NCI-H187 treated with DMSO at 0.1 percent for 48 hours (cell line): Measurements from ENCODE around the gene CD69.

Source experiments
- DNase-seq: peaks from one replicate; lab custom pipeline; 2025; lab: John Stamatoyannopoulos, UW

CD69 gene

GRCh38 chr12:9781360-9781759 lies 20.7 kb upstream of the CD69 start:
- DNase-seq: no peak

- no peak for DNase-seq
Measured at GRCh38 chr12:9779209-9779608, 18.5 kb upstream of the CD69 start.

DNA sequence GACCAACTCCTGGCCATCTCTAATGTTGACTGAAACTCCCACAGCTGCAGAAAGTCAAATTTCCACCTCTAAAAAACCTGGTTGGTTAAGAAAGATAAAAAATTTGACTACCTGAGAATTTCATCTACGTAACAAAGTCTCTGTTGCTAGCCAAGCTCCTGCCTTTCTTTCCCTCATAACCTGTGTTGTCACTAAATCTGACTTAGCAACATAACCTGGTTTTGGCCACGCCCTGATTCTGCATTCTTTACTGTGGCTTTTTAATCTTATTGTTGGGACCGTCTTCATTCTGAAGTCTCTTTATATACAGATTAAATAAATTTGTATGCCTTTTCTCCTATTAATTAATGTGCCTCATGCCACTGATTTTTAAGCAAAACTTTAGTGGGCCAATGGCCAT lies 16.1 kb upstream of the CD69 start:
- no peak for DNase-seq

DNA sequence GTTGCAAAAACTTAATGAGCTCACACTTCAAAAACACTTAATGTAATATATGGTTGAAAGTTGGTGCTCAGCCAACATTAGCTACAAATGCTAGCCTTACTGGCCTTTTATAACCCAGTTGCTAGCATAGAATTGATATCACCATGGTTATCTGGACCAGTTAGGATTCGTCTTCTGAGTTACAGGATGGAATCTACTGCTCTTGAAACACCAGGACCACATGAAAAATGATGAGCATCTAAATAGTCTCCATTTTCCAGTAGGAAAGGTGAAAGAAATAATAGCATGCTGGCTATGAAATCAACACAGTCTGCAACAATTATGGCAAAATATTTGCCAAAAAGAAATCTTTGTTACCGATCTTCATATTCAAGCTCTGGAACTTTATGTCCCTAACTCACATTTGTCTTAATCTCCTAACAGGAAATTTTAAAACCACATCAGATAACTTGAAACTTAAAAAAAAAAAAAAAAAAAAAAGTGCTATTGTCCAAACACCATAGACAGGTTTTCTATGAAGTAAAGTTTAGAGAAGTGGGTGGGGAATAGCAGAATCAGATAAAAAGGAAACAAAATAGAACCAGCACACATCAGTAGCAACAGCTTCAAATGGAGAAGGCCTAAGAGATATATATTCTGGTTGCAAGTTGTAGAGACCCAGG lies 12.6 kb upstream of the CD69 start:
- DNase-seq: no peak

- no peak for DNase-seq
Measured at GRCh38 chr12:9763025-9763424, 2.3 kb upstream of the CD69 start.

GRCh38 chr12:9762369-9762768 lies 1.7 kb upstream of the CD69 start:
- DNase-seq: no peak

DNA sequence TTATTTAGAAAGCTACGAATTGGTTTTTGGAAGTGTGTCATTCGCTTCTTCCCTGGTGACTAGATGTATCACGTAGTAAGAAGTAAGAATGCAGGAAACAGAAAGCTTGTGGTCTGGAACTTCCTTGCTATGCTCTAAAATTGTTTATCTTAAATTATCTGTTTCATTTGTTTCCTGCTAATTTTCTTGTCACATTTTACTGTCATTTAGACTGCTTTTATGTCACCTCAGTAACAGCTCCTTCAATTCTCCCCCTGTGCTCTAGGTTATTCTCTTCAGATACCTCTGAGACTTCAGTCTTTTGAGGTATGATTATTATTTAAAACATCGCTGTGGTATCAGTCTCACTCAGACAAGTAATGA lies 699 bp upstream of the CD69 start:
- no peak for DNase-seq

DNA sequence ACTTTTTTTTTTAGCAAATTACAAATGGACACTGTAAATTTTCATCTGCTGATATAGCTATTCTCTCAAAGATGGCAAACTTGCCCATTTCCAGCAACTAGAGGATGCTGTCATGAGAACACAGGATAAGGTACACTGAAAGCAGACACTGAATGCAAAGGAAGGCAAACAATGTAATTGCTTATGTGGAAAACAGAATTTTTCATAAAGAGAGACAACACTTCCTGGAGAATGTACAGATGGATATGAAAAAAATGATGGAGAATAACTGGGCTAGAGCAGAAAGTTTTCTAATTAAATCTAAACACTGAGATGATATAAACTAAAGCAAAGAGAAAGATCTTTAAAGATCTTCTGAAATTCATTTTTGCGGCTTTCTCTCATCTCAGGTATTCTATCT lies 581 bp downstream of the CD69 start:
- no peak for DNase-seq

DNA sequence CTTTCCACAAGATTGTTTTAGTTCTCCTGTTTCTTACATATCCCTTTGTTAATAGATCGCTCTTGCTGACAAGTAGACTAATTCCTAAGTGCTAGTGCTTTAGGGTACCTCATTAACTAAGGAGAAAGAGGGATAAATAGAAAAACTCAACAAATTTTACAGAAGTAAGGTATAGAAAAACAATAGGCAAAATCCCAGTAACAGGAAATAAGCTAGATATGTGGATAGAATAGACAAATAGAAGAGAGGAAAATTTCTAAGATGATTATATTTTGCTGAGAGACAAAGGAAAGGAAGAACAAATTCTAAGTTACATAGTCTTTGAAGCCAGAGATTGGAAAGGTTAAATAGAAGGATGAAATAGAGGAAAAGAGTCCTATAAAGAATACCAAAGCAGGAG lies 1.0 kb downstream of the CD69 start:
- DNase-seq: no peak

- DNase-seq: no peak
Measured at GRCh38 chr12:9758119-9758518, 2.6 kb downstream of the CD69 start.

- no peak for DNase-seq
Measured at GRCh38 chr12:9757433-9758025, 3.2 kb downstream of the CD69 start.

GRCh38 chr12:9756706-9757105 lies 4.0 kb downstream of the CD69 start:
- no peak for DNase-seq

GRCh38 chr12:9756170-9756569 lies 4.5 kb downstream of the CD69 start:
- DNase-seq: no peak

GRCh38 chr12:9755567-9755966 lies 5.1 kb downstream of the CD69 start:
- DNase-seq: no peak

DNA sequence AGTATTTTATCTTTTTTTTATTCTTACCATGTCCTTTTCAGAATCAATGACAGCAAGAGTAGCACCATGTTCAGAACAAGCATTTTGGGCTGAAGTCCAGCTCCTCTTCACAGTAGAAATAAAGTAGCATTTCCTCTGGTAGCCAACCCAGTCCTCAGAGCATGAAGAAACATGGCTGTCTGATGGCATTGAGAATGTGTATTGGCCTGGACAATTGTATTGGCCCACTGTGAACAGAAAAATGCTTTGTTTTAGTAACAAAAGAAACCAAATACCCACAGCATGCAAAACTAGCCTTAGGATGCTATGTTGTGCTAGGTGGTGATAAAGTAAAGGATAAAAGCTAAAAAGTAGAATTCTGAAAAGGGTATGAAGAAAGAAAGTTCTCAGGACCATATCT lies 5.7 kb downstream of the CD69 start:
- DNase-seq: no peak

DNA sequence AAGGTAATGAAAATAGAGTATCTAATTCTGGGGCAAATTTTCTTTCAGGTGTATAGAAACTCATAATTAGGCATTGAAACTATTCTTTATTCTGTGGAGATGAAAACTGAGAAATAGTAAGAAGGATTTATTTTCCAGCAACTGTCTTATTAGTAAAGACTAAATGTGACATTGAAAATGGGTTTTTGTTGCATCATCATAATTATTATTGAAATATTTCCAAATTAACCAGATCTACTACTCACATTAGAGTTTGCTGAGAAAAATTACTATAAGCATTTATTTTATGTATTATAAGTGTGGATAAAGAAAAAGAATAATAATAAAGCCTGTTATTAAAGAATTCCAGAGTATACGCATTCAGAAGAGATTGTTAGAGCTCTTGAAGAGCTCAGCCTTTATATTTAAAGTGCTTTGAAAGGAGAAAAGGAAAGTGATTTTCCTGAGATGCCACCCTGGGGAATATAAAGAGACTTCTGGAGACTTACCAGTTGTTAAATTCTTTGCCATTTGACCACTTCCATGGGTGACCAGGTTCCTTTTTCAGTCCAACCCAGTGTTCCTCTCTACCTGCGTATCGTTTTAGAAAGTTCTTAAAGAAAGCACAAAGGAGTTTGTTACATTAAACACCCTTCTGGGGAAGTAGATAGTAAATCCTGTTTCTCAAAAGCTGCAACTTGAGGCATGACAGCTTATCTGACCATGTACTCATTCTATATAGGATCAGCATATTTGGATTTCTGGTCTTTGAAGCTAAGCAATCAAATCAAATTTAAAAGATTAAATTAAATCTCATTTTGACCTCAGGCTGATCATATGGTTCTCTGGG lies 6.4 kb downstream of the CD69 start:
- no peak for DNase-seq

- DNase-seq: no peak
Measured at GRCh38 chr12:9753498-9753897, 7.2 kb downstream of the CD69 start.

GRCh38 chr12:9753073-9753472 lies 7.6 kb downstream of the CD69 start:
- DNase-seq: no peak

DNA sequence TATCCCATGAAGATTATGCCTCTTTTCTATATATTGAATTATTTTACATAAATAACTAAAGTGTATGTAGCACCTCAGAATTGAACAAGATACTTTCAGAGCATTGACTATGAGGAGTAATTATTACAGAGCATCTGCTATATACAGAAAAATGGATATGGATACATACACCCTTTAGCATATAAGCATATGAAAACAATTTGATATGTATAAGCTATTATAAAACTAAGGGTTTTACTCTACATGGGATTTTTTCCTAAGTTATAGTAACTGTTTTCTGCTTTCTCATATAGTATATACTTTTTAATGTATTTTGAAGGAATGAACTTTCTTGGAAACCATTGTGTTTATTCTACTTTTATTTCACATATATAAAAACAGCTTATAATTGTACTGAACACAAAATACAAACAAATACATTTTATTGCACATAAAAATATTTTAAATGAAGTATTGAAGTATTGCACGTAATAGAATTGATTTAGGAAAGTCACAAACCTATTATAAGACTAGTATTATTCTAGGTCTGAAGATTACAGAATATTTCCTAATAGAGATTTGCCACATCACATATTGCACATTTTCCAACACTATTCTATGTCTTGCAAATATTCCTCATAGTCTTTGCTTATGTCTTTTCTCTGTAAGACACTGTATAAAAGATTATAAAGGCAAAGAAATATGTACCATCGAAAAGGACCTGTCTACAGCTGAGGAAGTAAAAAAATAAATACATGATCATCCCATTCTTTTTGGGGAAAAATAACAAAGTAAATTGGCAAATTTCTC lies 8.4 kb downstream of the CD69 start:
- no peak for DNase-seq

GRCh38 chr12:9751204-9752144 lies 9.2 kb downstream of the CD69 start:
- DNase-seq: no peak
